Astrocyte of the cerebellum (primary cell): ENCODE results near the gene ZNF32.

Source experiments
- DNase-seq: peaks from one replicate; pipeline ENCODE4 v3.0.0-alpha.2; 2011; ENCODE audit warnings: low read depth
- H3K4me3 ChIP-seq: 2 replicates; pipeline ENCODE4 v1.5.1; 2011; ENCODE audit warnings: mild to moderate bottlenecking, low read depth, low read length, moderate library complexity
- CTCF ChIP-seq: IDR thresholded peaks from 2 replicates; pipeline ENCODE4 v1.5.1; 2012; ENCODE audit warnings: low read length, low read depth, moderate library complexity, mild to moderate bottlenecking; ENCODE audit errors: missing control alignments
- in situ Hi-C: cut with HindIII; loops from 2 replicates; pipeline ENCODE4 v1.10.0; 2017; ENCODE audit warnings: low sequenced_read_pairs

ZNF32 gene

DNA sequence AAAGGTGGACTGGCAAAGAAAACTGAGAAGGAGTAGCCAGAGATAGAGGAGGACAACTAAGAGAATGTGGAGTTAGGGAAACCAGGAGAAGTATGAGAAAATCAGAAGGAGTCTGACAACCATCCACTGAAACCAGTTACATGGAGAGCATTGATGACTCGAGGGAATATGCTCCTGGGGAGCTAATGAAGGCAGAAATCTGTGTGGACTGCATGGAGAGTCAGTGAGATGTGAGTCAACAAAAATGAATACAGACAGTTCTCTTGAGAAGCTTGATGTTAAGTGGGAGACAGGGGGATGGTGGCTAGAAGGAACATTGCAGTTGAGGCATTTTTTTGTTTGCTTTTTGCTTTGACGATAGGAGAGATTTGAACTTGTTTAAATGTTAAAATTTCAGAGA, 34.3 kb upstream of the ZNF32 start:
- no peak for DNase-seq
- no peak overlapping the region for H3K4me3 ChIP-seq
- TF ChIP-seq CTCF, result no peak
- in situ Hi-C loops, result loop anchor here (25.0 kb wide), 1 partner anchor 1179 kb away; no protein-coding TSS in a partner anchor

DNA sequence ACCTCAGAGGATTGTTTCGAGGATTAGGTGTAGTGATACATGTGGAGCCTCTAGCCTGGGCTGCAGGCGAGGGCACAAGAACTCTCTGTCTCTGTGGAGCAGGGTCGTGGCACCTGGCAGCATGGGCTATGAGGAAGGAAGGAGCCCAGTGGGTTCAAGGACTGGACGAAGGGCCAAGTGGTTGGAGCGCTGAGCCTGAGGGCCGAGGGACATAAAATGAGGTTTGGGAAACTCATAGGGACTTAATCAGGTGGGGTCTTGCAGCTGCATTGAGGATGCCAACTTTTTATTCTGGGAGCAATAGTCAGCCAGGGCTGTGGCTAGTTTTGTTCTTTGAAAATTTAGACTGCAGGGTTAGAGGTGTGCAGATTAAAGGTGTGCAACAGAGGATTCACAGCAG, 33.0 kb upstream of the ZNF32 start:
- no peak for TF ChIP-seq CTCF
- no peak for DNase-seq
- no peak overlapping the region for H3K4me3 ChIP-seq
- in situ Hi-C loops, result loop anchor here (25.0 kb wide), 1 partner anchor 1181 kb away; no protein-coding TSS in a partner anchor

DNA sequence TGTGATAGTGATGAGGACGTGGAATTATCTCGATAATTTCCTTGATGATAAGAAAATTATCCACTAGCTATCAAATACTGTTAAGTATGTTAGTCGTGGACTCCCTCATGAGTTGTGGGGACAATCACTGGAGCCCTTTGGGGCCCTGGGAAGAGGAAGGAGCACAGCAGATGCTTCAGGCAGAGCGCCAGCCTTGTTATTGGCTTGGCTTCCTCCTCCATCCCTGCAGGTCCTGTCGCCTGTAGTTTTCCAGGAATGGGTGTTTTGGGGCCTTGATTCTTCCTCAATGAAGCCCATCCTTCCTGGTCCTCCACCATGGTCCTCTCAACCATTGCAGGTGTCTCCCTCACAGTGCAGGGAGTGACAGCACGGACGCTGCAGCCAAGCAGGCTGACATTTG, 32.5 kb upstream of the ZNF32 start:
- no peak for TF ChIP-seq CTCF
- no peak for DNase-seq
- in situ Hi-C loops, result loop anchor here (25.0 kb wide), 1 partner anchor 1181 kb away; no protein-coding TSS in a partner anchor
- H3K4me3 ChIP-seq, result no peak overlapping the region

GRCh38 chr10:43680035-43680434, 31.4 kb upstream of the ZNF32 start:
- in situ Hi-C loops, result loop anchor here (25.0 kb wide), 1 partner anchor 1182 kb away; no protein-coding TSS in a partner anchor
- H3K4me3 ChIP-seq, result no peak overlapping the region
- no peak for DNase-seq
- no peak for TF ChIP-seq CTCF

GRCh38 chr10:43679509-43679908, 30.8 kb upstream of the ZNF32 start:
- H3K4me3 ChIP-seq, result no peak overlapping the region
- no peak for TF ChIP-seq CTCF
- in situ Hi-C loops, result loop anchor here (25.0 kb wide), 1 partner anchor 1183 kb away; no protein-coding TSS in a partner anchor
- no peak for DNase-seq

DNA sequence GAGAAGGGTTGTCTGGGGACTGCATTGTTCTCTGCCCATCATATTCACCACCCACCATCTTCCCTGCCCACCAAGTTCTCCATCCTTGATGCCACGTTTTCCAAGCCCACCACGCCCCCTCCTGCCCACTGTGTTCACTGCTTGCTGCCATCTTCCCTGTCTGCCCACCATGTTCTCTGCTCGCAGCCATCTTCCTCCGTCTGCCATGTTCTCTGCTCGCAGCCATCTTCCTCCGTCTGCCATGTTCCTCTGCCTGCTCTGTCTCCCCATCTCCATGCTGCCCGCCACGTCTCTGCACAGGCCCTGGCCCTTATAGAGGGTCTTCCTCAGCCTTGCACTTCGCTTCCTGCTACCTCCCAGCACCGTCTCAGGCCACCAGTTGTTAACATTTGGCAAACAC, 30.0 kb upstream of the ZNF32 start:
- H3K4me3 ChIP-seq, result no peak overlapping the region
- in situ Hi-C loops, result loop anchor here (25.0 kb wide), 1 partner anchor 1184 kb away; no protein-coding TSS in a partner anchor
- TF ChIP-seq CTCF, result no peak
- no peak for DNase-seq

GRCh38 chr10:43676901-43677300, 28.2 kb upstream of the ZNF32 start:
- in situ Hi-C loops, result loop anchor here (25.0 kb wide), 1 partner anchor 1185 kb away; no protein-coding TSS in a partner anchor
- TF ChIP-seq CTCF, result no peak

More at GRCh38 chr10:43676901-43677300, 28.2 kb upstream of the ZNF32 start:
- no peak overlapping the region for H3K4me3 ChIP-seq
- DNase-seq, result no peak
